ENCODE results near the gene PRELID3B.

DNA sequence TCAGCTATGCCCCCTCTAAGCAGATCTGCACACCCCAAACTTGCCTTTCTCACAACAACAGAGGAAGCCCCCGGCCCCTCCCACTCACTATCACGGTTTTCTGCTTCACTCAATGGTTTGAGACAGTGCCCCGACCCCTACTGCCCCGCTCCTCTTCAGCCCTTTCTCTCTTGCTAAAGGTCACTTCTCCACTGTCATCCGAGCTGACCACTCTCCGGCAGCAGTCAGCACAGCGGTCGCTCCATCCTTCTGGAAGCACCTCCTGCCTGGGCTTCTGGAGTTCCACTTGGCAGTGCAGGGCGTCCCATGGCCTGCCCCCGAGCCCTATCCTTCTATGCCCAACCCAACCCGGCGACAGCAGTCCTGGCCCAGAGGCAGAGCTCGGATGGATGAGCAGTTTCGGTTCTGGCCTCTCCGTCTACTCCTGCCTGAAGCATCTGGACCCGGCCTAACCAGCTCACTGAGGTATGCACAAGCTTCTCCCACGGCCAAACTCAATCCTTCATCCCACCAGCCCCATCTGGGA is 39.6 kb downstream of the PRELID3B start:
- TF ChIP-seq, protein P1, sequence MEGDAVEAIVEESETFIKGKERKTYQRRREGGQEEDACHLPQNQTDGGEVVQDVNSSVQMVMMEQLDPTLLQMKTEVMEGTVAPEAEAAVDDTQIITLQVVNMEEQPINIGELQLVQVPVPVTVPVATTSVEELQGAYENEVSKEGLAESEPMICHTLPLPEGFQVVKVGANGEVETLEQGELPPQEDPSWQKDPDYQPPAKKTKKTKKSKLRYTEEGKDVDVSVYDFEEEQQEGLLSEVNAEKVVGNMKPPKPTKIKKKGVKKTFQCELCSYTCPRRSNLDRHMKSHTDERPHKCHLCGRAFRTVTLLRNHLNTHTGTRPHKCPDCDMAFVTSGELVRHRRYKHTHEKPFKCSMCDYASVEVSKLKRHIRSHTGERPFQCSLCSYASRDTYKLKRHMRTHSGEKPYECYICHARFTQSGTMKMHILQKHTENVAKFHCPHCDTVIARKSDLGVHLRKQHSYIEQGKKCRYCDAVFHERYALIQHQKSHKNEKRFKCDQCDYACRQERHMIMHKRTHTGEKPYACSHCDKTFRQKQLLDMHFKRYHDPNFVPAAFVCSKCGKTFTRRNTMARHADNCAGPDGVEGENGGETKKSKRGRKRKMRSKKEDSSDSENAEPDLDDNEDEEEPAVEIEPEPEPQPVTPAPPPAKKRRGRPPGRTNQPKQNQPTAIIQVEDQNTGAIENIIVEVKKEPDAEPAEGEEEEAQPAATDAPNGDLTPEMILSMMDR (conservative IDR thresholded peaks at IDR 0.05; ENCODE audit: low read depth, low read length), result no peak
- TF ChIP-seq EZH2 (IDR thresholded peaks at IDR 0.05; ENCODE audit: low read length, unreplicated experiment), result no peak
